COR-L47 (cell line): ENCODE data around the gene IFNA13.

Experiments used
- DNase-seq: peaks from one replicate; lab custom pipeline; 2025; lab: John Stamatoyannopoulos, UW

IFNA13 gene

DNA sequence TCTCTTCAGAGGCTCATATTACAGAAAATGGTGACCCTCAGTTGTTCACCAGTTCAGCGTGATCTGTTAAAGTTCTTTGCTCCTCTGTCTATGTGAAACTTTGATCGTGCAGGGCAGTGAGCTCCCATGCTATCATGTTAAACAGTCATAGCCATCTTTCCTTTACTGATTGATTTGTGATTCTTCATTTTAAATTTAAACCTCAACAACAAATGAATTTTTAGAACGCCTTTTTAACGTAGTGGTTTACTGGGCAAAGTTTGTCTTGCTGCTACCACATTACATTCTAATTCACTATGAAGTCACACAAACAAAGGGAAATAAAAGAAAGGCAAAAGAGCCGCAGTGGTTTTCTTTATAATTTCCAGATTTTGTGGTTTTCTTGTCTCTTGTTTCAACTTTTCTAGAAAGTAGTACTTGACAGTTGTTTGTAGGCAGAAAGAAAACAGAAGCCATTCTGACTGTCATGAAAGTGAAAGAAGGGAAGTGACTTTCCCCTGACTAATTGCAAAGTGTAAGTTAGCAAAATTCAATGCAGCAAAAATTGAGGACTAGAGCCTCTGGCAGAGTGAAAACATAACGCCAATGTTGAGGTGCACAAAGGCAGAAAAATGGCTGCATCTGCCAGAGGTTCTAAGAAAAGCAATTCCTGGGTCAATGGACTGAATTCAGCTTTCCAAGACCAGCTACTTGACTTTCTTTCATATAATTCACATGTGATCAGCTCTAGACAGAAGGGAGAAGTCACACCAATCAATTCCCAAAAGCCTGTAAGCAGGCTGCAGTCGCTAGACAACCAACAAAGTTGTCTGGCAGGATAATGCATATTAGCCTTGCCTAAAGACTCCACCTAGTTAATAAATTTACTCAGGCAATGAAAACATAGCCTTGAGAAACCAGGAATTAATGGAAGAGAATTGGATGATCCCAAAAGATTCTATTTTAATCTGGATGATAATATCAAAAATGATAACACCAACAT is 10.1 kb downstream of the IFNA13 start:
- no peak for DNase-seq

DNA sequence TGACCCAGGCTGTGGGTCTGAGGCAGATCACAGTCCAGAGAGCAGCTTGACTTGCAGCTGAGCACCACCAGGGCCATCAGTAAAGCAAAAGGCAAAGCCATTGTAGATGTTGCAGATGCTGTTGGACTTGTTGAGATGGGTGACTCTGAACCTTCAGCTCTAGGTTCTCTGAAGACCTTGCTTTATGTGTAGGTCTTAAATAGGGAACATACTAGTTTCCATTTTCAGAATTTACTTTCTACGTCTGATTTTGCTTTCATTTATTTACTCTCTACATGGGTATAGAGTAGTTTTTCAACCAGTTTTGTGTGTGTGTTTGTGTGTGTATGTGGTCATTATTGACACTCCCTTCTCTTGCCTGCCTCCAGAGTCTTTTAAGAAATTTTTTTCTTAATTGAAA is 17.1 kb downstream of the IFNA13 start, which contains the start of gene IFNA6:
IFNA6 (minus strand) TSS at position 101 of the 400 bp plus-strand sequence; CDS start at position 101, 0 bp downstream.
- DNase-seq, result no peak

DNA sequence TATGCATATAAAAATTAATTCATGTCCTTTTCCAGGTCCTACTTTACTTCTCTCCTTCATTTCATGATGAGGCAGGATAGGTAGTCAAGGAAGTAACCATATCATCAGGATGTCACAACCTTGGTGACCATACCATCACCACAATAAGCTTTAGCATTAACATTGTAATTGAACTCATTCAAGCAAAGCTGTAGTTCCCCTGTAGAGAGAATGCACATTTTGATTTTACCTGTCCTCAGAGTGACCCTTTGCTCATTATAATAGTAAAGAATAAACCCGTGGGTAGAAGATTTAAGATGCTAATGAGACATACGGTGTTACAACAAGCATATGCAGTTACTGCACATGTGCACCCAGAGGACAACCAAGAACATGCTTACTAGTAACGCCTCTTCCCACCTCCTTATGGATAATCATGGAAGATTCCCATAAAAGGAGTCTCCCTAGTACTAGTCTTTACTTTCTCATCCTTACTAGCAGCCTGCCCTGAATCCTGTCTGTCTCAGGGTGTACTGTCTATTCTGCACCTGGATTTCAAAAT is 19.4 kb downstream of the IFNA13 start:
- DNase-seq, result no peak

DNA sequence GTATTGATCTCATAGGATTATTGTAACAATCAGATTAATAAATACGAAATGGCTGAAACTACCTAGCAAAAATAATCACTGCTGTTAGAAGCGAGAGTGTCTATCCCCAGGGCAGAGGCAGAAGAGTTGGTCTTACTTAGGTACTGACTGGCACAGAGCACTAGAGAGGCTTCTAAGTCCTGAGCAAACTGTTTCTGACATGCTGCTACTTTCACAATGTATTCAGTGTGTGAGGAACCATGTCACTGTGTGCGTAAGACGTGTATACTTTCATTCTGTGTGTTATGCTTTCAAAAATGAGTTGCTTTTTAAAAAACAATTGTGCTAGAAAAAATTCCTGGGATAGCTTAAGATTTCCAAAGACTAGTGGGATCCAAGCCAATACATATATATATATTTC is 27.1 kb downstream of the IFNA13 start:
- DNase-seq, result no peak

DNA sequence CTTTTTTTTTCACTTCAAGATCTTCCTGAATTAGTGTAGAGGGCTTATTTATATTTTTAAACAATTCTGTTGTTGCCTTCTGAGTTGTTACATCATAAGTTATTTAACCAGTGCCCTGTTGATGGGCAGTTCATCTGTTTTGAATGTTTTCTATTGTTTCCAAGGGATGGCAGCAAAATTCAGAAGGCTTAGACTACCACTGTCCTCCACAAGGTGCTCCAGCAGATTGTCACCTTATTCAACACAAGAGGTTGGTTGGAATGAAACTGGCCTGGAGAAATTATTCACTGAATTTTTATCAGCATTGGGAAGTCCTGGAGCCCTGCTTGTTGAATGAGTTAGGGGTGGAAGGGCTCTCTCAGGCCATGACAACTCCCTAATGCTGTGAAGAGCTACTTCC is 31.4 kb downstream of the IFNA13 start:
- no peak for DNase-seq

DNA sequence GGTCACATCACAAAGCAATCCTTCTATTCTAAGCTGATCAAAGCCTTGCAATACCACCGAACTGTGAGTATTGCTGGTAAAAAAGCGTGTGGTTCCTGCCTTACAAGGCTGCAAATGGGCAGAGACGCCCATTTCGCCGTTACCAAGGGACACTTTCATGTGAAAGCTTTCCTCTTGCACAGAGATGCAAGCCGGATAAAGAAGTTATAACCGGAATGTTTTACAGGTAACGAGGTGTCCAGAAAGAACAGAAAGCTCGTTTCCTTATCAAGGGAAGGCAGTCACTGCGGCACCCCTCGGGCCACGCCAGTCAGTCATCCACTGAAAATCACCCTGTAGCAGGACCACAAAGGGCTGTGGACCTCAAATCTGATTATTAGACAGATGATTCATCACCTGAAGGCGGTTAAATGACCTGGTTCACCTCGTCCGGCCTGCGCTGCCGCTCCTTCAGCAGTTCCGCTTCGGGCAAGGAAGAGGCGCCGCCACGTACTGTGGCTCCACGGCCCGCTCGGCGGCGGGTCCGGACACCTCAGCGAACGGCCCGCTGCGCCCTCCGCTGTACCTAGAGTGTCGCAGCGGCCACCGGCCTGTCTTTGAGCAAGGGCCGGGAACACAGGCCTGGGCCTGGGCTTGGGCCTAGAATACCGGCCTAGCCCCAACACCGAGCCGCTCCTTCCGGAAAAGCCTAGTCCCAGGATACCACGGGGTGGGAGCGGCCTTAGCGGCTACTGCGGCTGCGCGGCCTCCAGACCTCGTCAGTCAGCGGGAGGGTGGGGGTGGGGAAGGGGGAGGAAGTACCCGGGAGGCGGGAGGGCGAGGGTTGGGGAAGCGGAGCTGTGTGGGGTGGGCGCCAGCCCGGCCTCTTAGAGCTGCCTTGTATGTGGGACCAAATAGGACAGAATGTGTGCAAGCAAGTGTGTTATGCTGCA is 32.9 kb downstream of the IFNA13 start, which contains the start of gene KLHL9:
KLHL9 (minus strand) TSS at position 704 of the 932 bp plus-strand sequence; CDS start at position 159, 545 bp downstream.
- peak; percentile 91 for DNase-seq

DNA sequence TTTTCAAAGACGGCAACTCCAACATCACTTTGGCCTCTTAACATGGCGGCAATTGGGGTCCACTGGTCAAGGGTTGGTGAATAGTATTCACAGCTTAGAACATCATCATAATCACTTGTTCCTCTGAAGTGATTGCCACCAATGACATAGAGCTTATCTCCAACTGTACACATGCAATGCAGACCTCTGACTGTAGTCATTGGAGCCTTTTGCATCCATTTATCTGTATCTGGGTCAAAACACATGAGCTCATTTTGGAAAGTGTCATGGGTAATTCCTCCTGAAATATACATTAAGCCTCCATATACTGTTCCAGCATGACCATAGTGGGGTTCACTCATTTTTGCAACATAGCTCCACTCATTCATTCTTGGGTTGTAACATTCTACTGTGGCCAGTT is 34.6 kb downstream of the IFNA13 start:
- no peak for DNase-seq

DNA sequence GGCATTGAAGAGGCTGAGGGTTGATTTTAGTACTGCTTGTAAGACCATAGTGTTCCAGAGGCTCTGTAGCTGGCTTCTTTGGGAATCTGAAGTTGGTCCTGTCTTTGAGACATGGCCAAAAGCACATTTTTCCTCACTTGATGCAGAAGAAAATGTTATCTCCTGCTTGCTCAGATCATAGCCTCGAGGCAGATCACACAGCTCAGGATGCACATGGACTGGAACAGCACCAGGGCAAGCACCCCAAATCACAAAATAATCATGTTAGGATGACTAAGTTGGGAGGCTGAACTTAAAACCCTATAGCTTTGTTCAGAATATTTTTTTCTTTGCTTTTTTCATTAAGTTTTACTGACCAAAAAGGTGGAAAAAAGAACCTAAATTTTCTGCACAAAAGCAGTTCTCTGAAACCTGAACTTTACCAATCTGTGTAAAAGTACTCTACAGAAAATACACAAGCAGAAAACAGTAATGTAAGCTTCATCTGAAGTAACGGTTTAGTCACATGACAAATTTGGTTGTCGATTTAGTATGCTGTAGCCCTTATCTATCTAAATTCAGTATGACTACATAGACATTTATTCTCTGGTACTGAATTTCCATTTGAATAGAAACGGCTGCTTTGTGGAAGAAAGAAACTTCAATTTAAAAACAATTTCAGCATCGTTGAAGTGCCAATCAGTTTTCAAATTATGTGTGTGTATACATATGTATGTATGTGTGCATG is 36.0 kb downstream of the IFNA13 start:
- no peak for DNase-seq

DNA sequence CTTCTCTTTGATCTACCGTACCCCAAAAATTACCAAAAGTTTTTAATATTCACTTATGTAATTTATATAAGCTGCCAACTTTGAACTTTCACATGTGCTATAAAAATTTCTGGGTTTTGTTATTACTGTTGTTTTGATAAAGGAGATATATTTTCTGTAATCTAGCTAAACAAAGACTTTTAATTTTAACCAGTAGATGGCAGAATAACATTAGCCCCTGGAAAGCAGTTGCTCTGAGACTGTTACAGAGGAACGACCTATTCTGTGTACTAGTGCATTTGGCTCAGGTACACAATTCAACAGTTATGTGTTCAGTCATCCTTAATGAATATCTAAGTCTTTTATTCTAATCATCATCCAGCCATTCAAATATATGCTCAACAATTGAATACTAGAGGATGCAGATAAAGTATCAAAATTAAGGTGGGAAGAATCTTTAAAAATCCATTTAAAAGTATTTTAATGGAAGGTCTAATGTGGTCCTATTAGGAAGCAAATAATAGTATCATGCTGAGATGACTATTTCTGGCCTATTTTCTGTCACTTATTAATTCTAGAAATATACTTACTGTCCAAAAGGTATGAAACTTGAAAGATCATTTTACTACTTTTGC is 41.2 kb downstream of the IFNA13 start:
- DNase-seq, result peak; percentile 32

DNA sequence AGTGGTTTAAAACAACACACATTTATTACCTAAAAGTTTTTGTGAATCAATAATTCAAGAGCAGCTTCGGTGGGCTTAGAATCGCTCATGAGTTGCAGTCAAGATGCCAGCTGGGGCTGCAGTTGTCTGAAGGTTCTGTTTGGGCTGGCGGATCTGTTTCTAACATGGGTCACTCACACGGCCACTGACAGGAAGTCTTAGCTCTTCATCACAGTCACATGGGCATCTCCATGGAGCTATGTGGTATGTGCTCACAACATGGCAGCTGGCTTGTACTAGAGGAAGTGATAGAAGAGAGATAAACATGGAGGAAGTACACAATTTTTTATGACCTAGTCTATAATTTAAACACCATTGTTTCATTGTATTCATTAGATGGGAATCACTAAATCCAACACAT is 43.8 kb downstream of the IFNA13 start:
- no peak for DNase-seq

DNA sequence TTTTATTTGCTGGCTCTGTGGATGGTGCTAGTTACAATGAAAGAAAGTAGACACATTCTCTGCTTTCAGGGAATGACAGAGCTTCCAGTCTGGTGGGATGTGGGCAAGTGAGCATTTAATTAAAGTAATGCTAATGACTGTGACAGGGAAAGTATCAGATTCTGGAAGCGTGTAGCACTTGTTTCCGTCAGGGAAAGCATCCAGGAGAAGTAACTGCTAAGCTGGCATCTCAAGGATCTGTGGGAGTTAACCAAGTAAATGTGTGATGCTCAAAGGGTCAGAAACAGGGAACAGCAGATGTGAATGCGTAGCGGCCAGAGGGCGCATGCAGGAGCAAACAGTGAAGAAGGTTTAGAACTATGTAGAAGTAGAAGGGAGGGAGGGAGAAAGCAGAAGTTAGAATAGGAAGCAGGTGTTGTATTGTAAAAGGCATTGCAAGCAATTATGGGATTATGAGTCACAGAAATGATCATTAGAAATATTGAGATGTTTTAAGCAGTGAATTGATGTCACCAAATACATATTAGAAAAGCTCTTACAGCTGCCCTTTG is 44.9 kb downstream of the IFNA13 start:
- DNase-seq, result no peak

DNA sequence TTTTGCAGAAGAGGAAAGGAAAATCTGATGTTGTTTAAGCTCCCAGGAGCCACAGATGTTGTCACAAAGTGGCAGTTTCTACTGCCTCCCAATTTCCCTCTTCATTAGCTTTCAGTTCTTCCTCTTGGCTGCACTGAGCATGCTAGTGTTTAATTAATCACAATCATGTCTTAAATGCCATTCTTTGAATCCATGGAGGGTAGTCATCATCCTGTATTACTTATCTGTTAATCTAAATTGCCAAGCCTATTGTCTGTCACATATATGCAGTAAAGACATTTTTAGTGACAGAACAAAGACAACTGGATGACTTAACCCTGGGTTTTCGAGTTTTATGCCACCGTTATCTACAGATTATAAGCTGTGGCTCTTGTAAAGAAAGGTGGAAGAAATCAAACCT is 47.4 kb downstream of the IFNA13 start:
- DNase-seq, result no peak

DNA sequence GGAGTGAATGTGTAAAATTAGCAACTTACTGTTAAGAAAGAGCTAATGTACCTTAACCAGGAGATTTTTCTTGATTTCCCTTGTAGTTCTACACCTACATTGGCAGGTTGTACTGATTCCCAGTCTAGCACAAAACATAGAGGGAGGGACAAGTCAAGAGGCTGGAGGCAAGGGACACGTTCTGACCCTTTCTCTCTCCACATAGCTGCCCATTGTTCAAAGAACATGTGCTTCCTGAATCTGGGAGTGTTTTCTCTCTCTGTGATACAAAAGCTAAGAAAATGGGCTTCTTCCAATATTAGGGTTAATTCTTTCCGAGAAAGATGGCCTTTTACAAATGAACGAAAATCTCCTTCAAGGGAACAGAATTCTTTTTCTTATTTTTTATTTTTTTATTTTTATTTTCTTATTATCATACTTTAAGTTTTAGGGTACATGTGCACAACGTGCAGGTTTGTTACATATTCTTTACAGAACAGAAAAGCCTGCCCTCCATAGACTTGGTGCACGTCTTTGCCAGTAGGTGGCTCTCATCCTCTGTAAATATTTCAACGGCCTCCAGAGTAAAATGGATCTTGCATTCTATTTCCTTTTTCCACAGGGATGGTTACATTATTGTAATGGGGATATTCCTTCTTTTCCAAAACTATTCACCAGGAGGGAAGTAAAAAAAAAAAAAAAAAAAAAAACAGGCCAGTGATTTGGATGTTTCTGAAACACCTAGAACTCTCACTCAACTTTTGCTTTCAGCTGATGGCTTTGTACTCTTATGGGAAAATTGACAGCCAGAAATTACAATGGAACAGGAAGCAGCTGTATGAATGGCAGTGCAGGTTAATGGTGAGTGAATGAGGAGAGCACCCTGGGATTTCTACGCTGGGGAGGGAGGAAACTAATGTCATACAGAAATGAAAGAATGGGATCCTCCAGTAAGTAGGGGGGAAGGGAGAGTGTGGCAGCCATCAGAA is 49.6 kb downstream of the IFNA13 start:
- peak; percentile 23 for DNase-seq
